ENCODE measurements around the gene C2orf15.
"Not testable (repeated sequence)": the region's sequence is repeated elsewhere in the genome, so short reads cannot be mapped to it uniquely, and the experiment has no call there.

Gene C2orf15

GRCh38 chr2:99166218-99166617 lies 24.7 kb downstream of the C2orf15 start:
- DNase-seq (ENCODE audit: low spot score), result no peak

DNA sequence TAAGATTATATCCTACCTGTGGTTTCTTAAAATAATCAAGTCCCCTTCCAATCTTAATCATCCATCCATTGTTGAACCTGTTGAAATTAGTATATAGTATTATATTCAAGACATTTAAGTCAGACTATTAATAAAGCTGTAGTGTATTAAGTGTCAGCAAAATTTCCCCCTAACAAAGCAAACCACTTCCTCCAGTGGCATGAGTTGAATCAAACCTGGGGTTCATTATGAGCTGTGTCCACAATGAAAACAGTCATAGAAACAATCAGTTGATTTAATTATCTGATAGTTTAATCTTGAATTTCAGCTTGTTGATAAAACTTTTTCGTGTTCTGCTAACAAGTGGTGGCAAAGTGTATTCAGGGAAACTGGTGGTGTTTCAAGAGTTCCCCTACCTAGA lies 28.0 kb downstream of the C2orf15 start:
- no peak for DNase-seq (ENCODE audit: low spot score)

DNA sequence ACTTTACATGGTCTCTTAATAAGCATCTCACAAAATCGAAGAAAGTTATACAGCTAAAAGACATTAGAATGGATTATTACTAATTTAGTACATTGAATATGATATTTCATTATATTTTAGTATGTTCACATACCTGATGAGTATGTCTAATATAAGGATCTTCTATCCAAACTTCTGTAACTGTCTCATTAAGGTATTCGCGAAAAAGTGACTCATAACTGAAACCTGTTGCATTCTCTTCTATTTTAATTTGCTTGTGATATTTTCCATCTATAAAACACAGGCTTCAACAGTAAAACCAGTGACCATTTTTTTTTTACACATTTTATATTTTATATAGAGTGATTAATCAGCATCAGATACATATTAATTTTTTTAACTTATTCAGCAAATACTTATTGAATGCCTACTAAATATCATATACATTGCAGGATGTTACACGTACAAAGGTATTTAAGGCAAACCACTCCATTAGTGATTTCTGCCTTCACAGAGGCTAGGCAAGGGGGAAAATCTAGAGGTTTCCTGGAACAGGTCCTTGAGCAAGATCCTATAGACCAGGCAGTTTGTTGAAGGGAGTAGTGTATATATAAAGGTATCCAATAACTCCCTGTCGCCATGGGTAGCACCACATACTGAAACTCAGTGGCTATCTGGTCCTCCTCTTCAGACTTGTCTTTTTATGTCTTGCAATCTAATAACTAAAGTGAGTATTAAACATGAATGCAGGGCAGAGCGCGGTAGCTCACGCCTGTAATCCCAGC lies 30.1 kb downstream of the C2orf15 start:
- no peak for DNase-seq (ENCODE audit: low spot score)

DNA sequence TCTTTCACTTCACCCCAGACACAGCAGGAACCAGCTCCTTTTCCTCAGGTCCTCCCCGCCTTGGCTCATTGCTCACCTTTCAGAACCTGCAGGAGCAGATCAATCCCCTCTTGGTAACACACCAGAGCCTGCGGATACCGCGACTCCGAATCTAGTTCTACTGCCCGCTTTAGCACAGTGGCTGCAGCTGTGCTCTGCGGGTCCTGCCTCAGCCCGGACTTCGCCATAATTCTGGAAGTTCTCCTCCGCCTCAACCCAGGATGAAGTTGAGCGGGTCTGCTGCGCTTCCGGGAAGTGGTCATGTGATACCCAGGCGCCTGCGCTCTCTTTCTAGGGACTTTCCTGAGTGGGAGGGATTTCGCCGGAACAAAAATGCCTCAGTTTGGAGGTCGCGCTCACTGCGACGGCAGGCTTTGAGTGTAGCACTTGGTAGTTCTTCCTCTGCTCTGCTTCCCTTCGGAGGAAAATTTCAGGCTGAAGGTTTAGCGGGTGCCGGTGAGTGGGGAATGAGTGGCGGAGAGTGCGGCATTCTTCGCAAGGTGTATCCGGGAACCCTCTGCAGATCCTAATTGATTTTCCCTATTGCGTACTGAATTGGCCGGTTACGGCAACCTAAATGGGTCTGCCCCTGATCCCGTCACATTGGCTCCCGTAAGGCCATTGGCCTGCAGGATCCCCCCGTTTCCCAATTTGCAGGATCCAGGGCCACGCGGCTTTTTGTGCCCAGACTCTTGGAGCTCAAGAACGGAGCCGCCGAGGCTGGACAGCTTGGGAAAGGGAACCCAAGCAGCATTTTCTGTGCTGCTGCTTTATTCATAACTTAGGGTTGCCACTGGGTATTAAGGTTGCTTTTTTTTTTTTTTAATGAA lies 39.5 kb downstream of the C2orf15 start, which contains the start of the genes MITD1 and MRPL30:
Gene MITD1, minus strand, starts transcription at position 304 of the 869 bp plus-strand sequence. Its CDS starts 77 bp downstream, at position 227.
Gene MRPL30, plus strand, starts transcription at position 430 of the 869 bp plus-strand sequence. CDS start 5,020 bp downstream, outside the sequence.
- DNase-seq (ENCODE audit: low spot score), result peak; percentile 96

DNA sequence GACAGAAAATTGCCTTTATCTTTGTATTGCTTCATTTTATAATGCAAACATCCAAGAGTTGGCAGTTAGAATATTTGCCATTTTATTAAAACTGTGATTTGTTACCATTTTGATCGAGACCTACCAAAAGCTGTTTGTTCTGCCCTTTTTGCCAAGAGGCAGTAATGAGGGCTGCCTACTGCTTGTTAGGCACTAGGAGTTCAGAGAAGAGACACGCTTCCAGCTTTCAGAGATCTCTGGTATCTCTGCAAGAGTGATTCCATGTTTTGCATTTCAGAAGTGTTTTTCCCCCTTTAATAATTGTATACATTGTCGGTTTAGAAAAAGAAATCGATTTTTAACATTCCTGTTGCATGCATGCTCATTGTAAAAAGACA lies 40.1 kb downstream of the C2orf15 start:
- peak; percentile 17 for DNase-seq (ENCODE audit: low spot score)

DNA sequence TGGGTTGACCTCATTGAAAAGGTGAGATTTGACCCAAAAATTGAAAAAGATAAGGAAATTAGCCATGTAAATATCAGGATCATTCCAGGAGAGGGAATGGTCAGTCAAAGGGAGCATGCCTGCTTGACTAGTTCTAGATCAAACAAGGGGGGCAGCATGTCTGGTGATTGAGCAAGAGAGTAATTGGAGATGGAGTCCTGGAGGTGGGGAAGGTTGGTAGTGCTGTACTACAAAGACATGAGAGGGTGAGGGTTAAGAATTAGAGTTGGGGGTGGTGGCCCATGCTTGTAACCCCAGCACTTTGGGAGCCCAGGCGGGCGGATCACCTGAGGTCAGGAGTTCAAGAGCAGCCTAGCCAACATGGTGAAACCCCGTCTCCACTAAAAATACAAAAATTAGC lies 41.5 kb downstream of the C2orf15 start:
- no peak for DNase-seq (ENCODE audit: low spot score)

GRCh38 chr2:99184811-99185210 lies 43.3 kb downstream of the C2orf15 start:
- DNase-seq (ENCODE audit: low spot score), result no peak

GRCh38 chr2:99187011-99187410 lies 45.5 kb downstream of the C2orf15 start:
- no peak for DNase-seq (ENCODE audit: low spot score)

DNA sequence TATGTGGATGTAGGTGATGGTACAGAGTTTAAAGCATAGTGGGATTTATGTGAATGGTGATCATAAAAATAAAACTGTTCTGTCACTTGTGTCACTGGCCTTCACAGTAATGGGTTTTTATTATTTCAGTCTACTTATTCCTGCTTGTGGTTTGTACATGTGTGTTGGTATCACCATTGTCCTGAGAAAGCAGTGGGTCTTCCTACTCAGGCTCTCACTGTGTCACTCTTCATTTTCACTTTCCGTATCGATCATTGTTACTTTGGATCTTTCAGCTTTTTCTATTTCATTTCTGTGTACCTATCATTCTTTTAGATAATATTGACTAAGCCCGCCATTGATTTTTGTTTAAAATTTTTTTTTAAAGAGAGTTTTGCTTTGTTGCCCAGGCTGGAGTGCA lies 46.9 kb downstream of the C2orf15 start:
- DNase-seq (ENCODE audit: low spot score), result no peak

DNA sequence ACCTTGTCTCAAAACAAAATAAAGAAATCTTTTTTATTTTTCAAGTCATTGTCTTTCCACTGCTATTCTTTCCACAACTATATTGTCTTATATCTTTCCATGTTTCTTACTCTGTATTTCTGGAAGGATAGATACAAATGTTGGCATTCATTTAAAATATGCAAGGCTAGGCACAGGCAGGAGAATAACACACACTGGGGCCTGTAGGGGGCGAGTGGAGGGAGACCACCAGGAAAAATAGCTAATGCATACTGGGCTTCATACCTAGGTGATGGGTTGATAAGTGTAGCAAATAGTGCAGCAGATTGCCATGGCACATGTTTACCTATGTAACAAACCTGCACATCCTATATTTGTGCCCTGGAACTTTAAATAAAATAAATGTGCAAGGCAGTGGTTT lies 49.0 kb downstream of the C2orf15 start:
- no peak for DNase-seq (ENCODE audit: low spot score)

DNA sequence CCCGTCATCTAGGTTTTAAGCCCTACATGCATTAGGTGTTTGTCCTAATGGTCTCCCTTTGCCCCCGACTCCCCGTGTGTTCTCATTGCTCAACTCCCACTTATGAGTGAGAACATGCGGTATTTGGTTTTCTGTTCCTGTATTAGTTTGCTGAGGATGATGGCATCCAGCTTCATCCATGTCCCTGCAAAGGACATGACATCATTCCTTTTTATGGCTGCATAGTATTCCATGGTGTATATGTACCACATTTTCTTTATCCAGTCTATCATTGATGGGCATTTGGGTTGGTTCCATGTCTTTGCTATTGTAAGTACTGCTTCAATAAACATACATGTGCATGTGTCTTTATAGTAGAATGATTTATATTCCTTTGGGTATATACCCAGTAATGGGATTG lies 50.9 kb downstream of the C2orf15 start:
- not testable (repeated sequence) for DNase-seq (ENCODE audit: low spot score)

DNA sequence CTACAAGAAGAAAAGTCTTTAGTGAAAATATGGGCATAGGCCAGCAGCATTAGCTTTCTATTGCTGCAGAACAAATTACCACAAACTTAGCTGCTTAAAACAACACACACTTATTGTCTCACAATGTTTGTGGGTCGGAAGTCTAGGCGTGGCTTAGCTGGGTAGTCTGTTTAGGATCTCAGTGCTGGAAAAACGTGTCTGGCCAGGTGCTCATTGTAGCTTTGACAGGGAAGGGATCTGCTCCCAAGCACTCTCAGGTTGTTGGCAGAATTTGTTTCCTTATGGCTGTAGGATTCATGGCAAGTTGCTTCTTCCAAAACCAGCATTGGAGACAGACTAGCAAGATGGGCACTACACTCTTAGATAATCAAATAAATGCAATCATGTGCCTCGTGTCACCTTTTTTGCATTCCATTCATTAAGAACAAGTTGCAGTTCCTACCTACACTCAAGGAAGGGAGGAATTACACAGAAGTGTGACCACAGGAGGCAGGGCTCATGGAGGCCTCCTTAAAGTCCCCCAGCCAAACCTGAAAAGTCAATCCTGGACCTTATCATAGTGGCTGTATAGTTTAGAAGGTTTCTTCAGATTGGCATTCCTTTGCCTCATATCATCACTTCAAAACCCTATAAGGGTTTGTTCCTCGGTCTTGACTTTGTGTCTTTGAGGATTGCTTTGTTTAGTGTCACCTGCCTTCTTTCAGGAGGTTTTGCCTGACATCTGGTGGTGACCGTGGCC lies 56.8 kb downstream of the C2orf15 start:
- no peak for DNase-seq (ENCODE audit: low spot score)

- no peak for DNase-seq (ENCODE audit: low spot score)
Measured at GRCh38 chr2:99200076-99200800, 58.7 kb downstream of the C2orf15 start.

Small RNA genes lying within 50 kb of the gene (small RNA-seq; reads per million reads assigned to genes)
- gene AC092587.1, result 0 reads per million in 2 experiments
